ENCODE results near the gene TET2.

Gene TET2

GRCh38 chr4:105304085-105304484 is 157.4 kb downstream of the TET2 start:
- TF ChIP-seq CTCF (conservative IDR thresholded peaks at IDR 0.05; ENCODE audit: control insufficient read depth, insufficient read depth, low read depth, low read length), result no peak
- H3K4me3 ChIP-seq (ENCODE audit: control insufficient read depth, low read depth, low read length), result no peak overlapping the region

GRCh38 chr4:105305019-105305836 is 158.6 kb downstream of the TET2 start:
- no peak for DNase-seq (ENCODE audit: low read depth)
- H3K4me3 ChIP-seq (ENCODE audit: control insufficient read depth, low read depth, low read length), result no peak overlapping the region
- TF ChIP-seq CTCF (conservative IDR thresholded peaks at IDR 0.05; ENCODE audit: control insufficient read depth, insufficient read depth, low read depth, low read length), result no peak

More at GRCh38 chr4:105304085-105304484, 157.4 kb downstream of the TET2 start:
- DNase-seq (ENCODE audit: low read depth), result no peak

GRCh38 chr4:105306158-105306781 is 159.6 kb downstream of the TET2 start:
- TF ChIP-seq CTCF (conservative IDR thresholded peaks at IDR 0.05; ENCODE audit: control insufficient read depth, insufficient read depth, low read depth, low read length), result no peak
- DNase-seq (ENCODE audit: low read depth), result peak; percentile 4

GRCh38 chr4:105306820-105307219 is 160.1 kb downstream of the TET2 start:
- no peak overlapping the region for H3K4me3 ChIP-seq (ENCODE audit: control insufficient read depth, low read depth, low read length)
- no peak for TF ChIP-seq CTCF (conservative IDR thresholded peaks at IDR 0.05; ENCODE audit: control insufficient read depth, insufficient read depth, low read depth, low read length)
- no peak for DNase-seq (ENCODE audit: low read depth)

More at GRCh38 chr4:105306158-105306781, 159.6 kb downstream of the TET2 start:
- no peak overlapping the region for H3K4me3 ChIP-seq (ENCODE audit: control insufficient read depth, low read depth, low read length)

GRCh38 chr4:105318486-105318885 is 171.8 kb downstream of the TET2 start:
- TF ChIP-seq CTCF (conservative IDR thresholded peaks at IDR 0.05; ENCODE audit: control insufficient read depth, insufficient read depth, low read depth, low read length), result no peak
- no peak for DNase-seq (ENCODE audit: low read depth)
- no peak overlapping the region for H3K4me3 ChIP-seq (ENCODE audit: control insufficient read depth, low read depth, low read length)

GRCh38 chr4:105327222-105327621 is 180.5 kb downstream of the TET2 start:
- H3K4me3 ChIP-seq (ENCODE audit: control insufficient read depth, low read depth, low read length), result no peak overlapping the region
- DNase-seq (ENCODE audit: low read depth), result no peak
- TF ChIP-seq CTCF (conservative IDR thresholded peaks at IDR 0.05; ENCODE audit: control insufficient read depth, insufficient read depth, low read depth, low read length), result no peak

Measured in fibroblast of mammary gland (primary cell).